ENCODE measurements around the gene WDFY4. TPM values are rescaled to one million over a fixed set of nuclear protein-coding genes. Genes with fewer than 3 reads are reported as not detected.

Gene WDFY4
- total and polyA plus RNA-seq, 2 of the 13 experiments (the other 11 are each of a cell fraction or from before 2014, with no cell fraction given), result not detected

GRCh38 chr10:48897441-48897790 lies 212.7 kb downstream of the WDFY4 start (continued):
- TF ChIP-seq ZNF17 (CRISPR knock-in tag; IDR thresholded peaks at IDR 0.05), result no peak
- TF ChIP-seq, protein P1, sequence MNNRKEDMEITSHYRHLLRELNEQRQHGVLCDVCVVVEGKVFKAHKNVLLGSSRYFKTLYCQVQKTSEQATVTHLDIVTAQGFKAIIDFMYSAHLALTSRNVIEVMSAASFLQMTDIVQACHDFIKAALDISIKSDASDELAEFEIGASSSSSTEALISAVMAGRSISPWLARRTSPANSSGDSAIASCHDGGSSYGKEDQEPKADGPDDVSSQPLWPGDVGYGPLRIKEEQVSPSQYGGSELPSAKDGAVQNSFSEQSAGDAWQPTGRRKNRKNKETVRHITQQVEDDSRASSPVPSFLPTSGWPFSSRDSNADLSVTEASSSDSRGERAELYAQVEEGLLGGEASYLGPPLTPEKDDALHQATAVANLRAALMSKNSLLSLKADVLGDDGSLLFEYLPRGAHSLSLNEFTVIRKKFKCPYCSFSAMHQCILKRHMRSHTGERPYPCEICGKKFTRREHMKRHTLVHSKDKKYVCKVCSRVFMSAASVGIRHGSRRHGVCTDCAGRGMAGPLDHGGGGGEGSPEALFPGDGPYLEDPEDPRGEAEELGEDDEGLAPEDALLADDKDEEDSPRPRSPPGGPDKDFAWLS (CRISPR knock-in tag; IDR thresholded peaks at IDR 0.05; ENCODE audit: borderline replicate concordance), result no peak

GRCh38 chr10:48898426-48898825 lies 213.8 kb downstream of the WDFY4 start:
- H3K9ac ChIP-seq (ENCODE audit: insufficient read depth, low read depth, low read length), result no peak overlapping the region
- H3K4me3 ChIP-seq (replicated peaks in 1 of 3; ENCODE audit: insufficient read depth in 1 of 3, low read depth in 2 of 3, low read length in 3 of 3), result no peak overlapping the region
- no peaks in the 10 kb centered on the region for H3K36me3 ChIP-seq (replicated peaks in 1 of 2; ENCODE audit: control insufficient read depth in 1 of 2, insufficient read depth in 2 of 2, low read length in 2 of 2)
- DNase-seq (ENCODE audit: low spot score), result no peak
- 11% methylated on average over 1 of the region's 1 CpG for WGBS (ENCODE audit: low lambda C conversion rate)
- ChIA-PET POLR2A (no interaction called here), CTCF (ENCODE audit: low intra/inter-chr PET ratio, low total read pairs) (no interaction called here)
- no peak overlapping the region for H3K4me2 ChIP-seq (ENCODE audit: low read depth, low read length)
- H4K20me1 ChIP-seq (ENCODE audit: insufficient read depth, low read length), result no peaks in the 10 kb centered on the region
- in situ Hi-C loops (cut with HindIII; ENCODE audit: extremely low pct_ligation_motif_present, low pct_unique_long_range_greater_than_20kb), result no loop called here
- H3K27ac ChIP-seq (ENCODE audit: extremely low read length, insufficient read depth, low read length), result no peak overlapping the region
- no peak overlapping the region for H2AFZ ChIP-seq (ENCODE audit: low read length)
- H3K9me3 ChIP-seq (ENCODE audit: low read length), result no peaks in the 10 kb centered on the region
- peaks cover 1 to 5% of the 10 kb centered on the region in 2 experiments; a peak in 2 of 5 replicates for H3K27me3 ChIP-seq (ENCODE audit: control insufficient read depth in 1 of 2, insufficient read depth in 2 of 2, low read length in 2 of 2)
- no TSS peak for BruUV-seq (replicated peaks)
- H3K4me1 ChIP-seq (ENCODE audit: insufficient read depth, low read length), result no peaks in the 10 kb centered on the region
- no peak for ATAC-seq
- intact Hi-C loops (cut with micrococcal nuclease; ENCODE audit: unreplicated experiment), result no loop called here
- FAIRE-seq, result no peak
- TF ChIP-seq, protein P2, sequence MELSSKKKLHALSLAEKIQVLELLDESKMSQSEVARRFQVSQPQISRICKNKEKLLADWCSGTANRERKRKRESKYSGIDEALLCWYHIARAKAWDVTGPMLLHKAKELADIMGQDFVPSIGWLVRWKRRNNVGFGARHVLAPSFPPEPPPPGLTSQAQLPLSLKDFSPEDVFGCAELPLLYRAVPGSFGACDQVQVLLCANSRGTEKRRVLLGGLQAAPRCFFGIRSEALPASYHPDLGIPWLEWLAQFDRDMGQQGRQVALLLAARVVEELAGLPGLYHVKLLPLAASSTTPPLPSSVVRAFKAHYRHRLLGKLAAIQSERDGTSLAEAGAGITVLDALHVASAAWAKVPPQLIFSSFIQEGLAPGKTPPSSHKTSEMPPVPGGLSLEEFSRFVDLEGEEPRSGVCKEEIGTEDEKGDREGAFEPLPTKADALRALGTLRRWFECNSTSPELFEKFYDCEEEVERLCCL (CRISPR knock-in tag; IDR thresholded peaks at IDR 0.05; ENCODE audit: borderline replicate concordance), result no peak
- no peak for TF ChIP-seq SIN3A (IDR thresholded peaks at IDR 0.05; ENCODE audit: borderline replicate concordance, low read depth, low read length)
- H3K79me2 ChIP-seq (ENCODE audit: insufficient read depth, low read length), result no peaks in the 10 kb centered on the region

All from HepG2 (cell line).